Body of pancreas (tissue), 4 donors: ENCODE results near the gene FOSB.
A peak's percentile ranks its signal among the peaks of the same experiment; 100 is the strongest.

Source experiments
- CTCF ChIP-seq, 7 experiments: fragments of 450-650 bp in 4 of 7; fragments of 200-600 bp in 3 of 7; sonication (generic) in 3 of 7; IDR thresholded peaks; one replicate each; pipeline ENCODE4 v1.5.1; 2016 to 2019; ENCODE audit warnings: antibody characterized with exemption in 7 of 7
- POLR2A ChIP-seq, 3 donors: fragments of 450-650 bp; IDR thresholded peaks; one replicate each; pipeline ENCODE4 v1.6.1; 2016; ENCODE audit warnings: antibody characterized with exemption in 3 of 3, mild to moderate bottlenecking in 2 of 3

- TF ChIP-seq CTCF (IDR thresholded peaks at IDR 0.05), result peak in 3 of 7 experiments; percentile 23 to 27 (median 25)
- peak in 2 of 3 donors; percentile 45 to 67 for TF ChIP-seq POLR2A (IDR thresholded peaks at IDR 0.05)
Observed at GRCh38 chr19:45455707-45456499, 11.9 kb upstream of the FOSB start.
